Activated CD4-positive, alpha-beta T cell treated with anti-CD3 and anti-CD28 coated beads, Interleukin-2, amount 50 U/mL, for 4 hours (primary cell): ENCODE measurements around the gene DAAM2.

Experiments
- DNase-seq, 2 experiments: peaks; one replicate each; pipeline ENCODE4 v3.0.0-alpha.2; 2020

DAAM2 gene

DNA sequence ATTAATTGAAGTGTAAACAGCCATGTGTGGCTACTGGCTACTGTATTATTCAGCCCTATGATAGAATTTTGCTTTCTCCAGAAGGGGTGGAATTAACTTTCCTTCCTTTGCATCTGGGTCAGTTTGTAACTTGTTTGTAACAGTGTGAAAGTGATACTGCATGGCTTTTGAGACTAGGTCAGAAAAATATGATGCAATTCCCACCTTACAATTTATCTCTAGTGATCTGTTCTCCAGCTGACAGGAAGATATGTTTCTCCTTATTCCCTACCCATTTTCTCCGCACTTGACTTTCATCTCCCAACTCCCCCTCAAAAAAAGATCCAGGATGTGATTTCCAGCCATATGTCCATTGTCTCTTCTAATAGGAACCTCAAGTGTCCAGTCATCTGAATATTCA lies 144.7 kb downstream of the DAAM2 start:
- no peak for DNase-seq

DNA sequence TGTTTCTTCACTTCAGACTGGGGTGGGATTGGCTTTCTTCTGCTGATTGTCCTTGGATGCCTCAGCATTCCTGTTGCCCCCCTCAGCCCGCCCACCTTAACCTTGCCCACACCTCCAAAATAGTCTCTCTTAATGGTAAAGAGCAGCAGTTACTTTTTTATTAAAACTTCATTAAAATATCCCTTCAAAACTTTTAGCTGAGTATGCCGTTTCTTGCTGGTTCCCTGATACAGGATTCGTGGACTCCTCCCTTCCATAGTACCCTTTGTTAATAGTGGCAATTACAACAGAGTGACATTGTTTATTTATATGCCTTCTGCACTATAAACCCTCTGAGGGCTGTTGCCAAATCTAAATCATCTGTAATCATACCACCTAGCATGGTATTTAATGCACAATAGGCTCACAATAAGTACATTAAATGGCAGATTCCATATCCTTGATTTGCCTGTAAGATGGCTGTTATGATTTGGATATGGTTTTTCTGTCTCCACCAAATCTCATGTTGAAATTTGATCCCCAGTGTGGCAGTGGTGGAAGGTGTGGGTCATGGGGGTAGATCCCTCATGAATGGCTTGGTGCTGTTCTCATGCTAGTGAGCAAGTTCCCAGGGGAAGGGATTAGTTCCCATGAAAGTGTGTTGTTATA lies 145.6 kb downstream of the DAAM2 start:
- no peak for DNase-seq

DNA sequence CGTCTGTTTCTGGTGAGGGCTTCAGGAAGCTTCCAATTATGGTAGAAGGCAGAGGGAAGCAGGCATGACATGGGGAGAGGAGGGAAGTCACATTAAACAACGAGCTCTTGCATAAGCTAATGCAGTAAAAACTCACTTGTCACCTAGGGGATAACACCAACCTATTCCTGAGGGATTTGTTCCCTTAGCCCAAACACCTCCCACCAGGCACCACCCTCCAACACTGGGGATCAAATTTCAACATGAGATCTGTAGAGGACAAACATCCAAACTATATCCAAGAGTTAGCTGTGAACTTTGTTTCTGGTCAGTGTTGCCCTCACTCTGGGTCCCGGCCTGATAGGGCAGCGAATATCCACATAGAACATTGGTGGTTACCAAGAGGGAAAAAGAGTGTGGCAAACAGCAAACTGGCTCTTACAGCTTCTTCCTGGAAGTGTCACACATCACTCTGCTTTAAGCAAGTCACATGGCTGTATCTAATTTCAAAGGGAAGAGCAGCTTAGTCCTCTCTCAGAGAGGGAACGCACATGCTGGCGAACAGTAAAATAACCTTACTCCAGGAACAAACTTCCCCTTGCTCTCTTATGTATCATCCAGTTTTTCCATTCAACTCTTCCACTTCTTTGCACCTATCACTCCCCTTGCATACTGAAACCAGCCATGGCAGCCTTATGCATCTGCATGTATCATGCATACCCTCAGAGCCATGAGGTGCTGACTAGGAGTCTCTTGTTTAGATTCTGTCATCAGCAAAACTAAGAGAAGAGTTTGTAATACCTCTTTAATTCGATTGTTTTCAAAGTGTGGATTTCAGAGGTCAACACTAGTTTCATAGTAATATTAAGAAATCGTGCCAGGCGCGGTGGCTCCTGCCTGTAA lies 146.8 kb downstream of the DAAM2 start:
- no peak for DNase-seq

DNA sequence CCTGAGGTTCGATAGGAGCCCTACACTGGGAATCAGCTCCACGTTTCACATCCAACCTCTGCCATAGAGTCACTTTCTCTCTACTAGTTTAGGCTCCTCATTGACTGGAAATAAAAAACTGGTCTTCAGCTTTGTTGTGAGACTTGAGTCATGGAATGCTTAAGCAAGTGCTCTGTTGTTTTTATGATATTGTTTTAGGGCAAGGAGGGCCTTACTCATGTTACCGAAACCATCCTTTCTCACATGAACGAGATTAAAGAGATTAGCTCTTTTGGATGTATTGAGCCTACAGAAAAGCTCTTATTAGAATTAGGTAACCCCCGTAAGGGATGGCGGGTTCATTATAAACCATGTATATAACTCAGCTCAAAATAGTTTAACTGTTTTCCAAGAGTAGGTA lies 149.0 kb downstream of the DAAM2 start:
- no peak for DNase-seq

DNA sequence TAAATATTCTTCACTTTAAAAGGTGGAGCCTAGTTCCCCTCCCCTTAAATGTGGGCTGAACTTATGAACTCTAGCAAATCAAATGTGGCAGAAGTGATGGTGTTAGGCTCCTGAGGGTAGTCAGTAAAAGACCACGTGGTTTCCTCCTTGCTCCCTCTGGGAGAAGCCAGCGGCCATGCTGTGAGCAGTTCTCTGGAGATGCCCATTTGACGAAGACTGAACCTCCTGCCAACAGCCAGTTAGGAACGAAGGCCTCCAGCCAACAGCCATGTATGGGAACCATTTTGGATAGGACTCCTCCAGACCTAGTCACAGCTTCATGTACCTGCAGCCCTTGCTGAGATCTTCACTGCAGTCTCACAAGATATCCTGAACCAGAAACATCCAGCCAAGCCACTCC lies 149.6 kb downstream of the DAAM2 start:
- no peak for DNase-seq

DNA sequence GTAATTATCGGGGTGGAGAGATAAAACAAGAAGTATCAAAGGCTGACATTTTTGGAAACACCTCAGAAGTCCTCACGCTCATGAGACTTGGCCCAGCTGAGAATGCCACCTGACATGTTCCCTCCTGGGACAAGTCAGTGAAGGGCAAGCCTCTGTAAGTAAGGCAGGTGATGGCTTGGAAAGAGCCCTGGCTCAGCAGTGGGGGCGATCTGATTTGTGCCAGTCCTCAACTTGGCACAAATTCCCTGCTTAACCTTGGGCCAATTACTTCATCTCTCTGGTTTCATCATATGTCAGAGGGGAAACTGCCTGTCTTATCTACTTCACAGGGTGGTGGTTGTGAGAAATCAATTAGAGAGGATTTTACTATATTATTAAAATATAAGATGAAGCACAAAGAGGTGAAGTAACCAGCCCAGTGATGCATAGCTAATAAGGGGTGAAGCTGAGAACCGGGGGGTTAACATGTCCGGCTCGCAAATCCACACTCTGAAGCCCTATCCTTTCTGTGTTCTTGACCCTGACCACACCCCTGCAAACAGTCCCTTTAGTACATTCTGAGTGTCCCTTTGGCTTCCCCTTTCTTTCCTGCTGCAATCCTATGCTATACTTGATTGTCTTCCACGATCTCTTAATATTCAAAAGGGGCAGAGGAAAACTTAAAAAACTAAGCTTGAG lies 150.9 kb downstream of the DAAM2 start:
- DNase-seq, result no peak

DNA sequence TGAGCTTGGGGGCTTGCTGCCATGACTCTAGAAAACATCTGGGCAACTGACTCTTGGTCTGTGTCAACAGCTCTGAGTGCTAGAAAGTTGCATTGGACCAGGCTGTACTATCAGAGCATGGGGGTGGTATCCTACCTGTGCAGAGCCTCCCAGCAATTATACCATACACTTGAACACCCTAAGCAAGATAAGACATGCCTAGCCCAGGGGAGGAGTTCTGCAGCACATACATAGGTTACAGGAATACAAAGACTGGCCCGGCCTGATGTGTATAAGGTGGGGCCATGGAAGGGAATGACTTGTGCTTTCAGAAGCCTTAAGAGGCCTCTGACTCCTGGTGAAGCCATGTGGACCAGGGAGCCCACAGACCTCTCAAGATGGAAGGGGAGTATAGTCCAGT lies 153.4 kb downstream of the DAAM2 start:
- DNase-seq, result no peak

DNA sequence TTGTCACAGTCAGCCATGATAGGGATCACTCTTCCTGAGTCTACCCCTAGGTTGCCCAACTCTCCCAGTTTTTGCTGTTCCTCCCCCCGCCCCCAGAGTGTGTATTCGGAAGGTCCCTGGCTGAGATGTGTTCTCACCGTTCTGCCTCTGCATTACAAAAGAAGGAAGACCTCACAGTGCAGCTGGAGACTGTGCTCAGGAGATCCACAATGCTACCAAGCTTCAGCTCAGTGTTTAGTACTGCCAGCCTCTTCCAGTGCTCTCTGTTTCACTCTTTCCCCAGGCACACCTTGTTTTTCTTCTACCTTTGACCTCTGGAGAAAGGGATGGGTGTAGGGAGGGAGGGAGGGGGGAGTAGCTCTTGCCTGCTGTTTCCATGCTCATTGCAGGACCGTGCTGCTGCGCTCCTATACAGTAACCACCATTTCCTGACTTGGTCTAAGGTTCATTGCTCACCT lies 155.5 kb downstream of the DAAM2 start:
- no peak for DNase-seq

DNA sequence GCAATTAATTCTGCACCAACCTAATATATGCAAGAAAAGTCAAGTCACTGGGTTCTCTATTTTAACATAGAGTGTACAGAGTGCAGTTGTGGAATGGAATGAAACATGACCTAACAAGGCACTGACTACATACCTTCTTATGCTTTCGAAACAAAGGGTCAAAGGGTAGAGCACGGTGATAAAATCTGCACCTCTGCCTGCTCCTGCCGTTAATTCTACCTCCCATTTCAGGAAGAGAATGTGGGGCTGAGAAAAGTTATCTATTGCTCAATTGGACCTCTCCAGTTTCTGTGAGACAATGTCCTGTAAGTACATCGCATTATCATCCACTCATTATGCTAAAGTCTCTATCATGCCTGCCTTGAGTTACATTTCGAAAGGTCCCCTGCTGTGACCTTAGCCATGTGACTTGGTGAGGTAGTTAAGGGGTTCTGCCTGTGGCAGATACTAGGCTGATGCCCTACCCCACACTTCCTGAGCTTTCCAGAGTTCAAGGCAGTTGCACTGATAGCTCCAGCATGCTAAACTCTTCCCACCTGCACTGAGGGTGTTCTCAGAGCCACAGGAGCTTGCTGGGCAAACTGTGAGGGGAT lies 156.1 kb downstream of the DAAM2 start:
- no peak for DNase-seq

DNA sequence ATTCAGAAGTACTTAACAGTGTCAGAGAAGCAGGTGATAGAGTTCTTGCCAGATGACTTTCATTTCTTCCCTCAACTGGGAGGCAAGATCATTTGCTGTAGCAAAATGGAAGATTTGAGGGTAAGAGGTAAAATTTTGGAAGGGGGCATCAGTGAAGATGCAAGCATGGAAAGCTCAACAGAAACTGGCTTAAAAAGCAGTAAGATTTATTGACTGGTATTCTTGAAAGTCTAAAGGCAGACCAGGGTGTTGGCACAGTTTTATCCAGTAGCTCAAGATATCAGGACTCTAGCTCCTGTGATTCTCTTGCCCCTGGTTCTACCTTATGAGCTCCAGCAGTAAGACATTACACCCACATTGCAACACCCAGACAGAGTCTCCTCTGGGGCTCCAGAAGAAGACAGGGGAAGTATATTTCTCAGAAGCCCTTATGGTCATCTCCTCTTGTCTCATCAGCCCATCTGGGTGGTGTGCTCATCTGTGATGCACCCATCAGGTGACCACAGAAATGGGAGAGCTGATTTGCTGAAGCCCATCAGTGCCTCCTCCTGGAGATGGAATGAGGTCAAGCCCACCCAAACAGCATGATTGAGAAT lies 158.0 kb downstream of the DAAM2 start:
- no peak for DNase-seq

DNA sequence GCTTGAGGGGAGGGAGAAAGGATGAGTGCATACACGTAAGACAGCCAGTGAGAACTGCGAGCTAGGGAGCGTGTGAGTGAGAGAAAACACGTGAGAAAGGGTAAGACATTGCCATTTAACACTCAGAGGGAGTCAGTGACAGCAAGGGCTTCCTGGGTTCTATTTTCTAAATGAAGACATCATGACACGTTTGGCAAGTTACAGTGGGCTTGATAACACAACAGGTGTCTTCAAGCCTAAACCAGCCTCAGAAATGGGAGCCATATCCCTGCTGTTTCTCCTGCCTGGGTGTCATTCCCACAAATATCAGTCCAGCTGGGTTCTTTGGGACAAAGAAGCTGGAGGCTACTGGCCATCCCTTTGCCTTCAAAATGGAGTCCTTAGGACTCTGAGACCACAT lies 159.0 kb downstream of the DAAM2 start:
- DNase-seq, result no peak

DNA sequence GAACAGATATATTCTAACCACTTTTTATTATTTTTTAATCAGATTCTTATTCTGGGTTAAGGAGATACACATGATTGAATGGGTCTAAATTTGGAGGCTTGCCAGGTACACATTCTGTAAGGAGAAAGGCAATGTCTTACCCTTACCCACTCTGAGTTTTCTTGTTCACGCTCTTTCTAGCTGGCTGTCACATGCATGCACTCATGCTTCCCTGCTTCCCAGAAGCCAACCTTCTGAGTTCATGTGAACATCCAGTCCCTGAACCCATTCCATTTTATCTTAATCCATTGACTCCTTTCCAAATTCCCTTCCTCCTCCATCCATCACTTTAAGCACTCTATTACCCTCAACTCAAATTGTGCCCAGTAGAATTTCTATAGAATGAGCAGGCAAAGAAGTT lies 159.5 kb downstream of the DAAM2 start:
- no peak for DNase-seq

DNA sequence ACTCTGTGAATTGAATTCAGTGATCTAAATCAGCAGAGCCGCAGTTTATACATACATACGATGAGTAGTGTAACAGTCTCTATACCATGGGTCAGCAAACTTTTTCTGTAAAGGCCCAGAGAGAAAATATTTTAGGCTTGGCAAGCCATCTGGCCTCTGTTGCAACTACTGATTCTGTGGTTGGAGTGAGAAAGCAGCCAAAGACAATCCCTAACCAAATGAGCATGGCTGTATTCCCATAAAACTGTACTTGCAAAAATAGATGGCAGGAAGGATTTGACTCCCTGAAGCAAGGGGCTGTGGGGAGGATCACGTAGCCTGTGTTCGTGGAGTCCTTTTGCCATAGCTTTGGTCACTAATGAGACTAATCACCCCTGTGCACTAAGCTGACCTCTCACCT lies 160.0 kb downstream of the DAAM2 start:
- no peak for DNase-seq

DNA sequence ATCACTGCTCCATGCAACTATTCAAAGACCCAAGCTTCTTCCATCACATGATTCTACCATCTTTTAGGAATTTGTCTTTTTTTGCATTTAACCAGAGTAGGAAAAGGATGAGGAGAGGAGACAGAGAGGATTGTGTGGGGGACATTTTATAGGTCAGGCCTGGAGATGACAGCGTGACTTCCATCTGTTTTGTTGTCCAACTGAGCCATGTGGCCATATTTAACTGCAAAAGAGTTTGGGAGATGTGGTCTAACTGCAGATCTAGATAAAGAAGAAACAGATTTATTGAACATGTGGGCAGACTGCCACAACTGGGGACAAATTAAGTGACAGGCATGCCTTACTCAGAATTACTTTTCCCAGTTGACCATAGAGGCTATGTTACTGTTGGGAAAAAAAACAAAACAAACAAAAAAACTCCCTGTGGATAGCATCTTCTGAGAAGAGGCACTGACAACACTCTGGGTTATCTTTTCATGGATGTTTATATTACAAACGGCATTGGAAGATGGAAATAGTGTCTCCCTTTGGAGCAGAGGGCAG lies 161.0 kb downstream of the DAAM2 start:
- DNase-seq, result no peak
